Karpas-422 (cell line): Measurements from ENCODE around the gene CTRL. TPM values are rescaled to one million over a fixed set of nuclear protein-coding genes. Genes with fewer than 3 reads are reported as not detected.

Experiments
- DNase-seq: peaks from one replicate; pipeline ENCODE4 v3.0.0-alpha.2; 2015
- H2AFZ ChIP-seq: fragments of 200-600 bp; sonication (generic); 2 replicates; pipeline ENCODE4 v1.6.1; 2014; ENCODE audit warnings: antibody characterized with exemption, low read length, mixed read lengths
- H3K27ac ChIP-seq: fragments of 200-600 bp; sonication (generic); 2 replicates; pipeline ENCODE4 v1.5.1; 2014; ENCODE audit warnings: mild to moderate bottlenecking, low read length, moderate library complexity
- H3K27me3 ChIP-seq: fragments of 200-600 bp; sonication (generic); 2 replicates; pipeline ENCODE4 v1.6.1; 2014; ENCODE audit warnings: low read length, mixed read lengths
- H3K36me3 ChIP-seq: fragments of 200-600 bp; sonication (generic); 2 replicates; pipeline ENCODE4 v1.6.1; 2014; ENCODE audit warnings: low read length, mixed read lengths; ENCODE audit not compliant: insufficient read depth
- H3K4me1 ChIP-seq: fragments of 200-600 bp; sonication (generic); 2 replicates; pipeline ENCODE4 v1.6.1; 2014; ENCODE audit warnings: mild to moderate bottlenecking, low read length, mixed read lengths
- H3K4me2 ChIP-seq: fragments of 200-600 bp; sonication (generic); 2 replicates; pipeline ENCODE4 v1.6.1; 2014; ENCODE audit warnings: low read length, low read depth, mild to moderate bottlenecking; ENCODE audit not compliant: poor library complexity, severe bottlenecking
- H3K4me3 ChIP-seq: fragments of 200-600 bp; sonication (generic); 2 replicates; pipeline ENCODE4 v1.5.1; 2014; ENCODE audit warnings: mild to moderate bottlenecking, antibody characterized with exemption, low read length, mixed read lengths
- H3K79me2 ChIP-seq: fragments of 200-600 bp; sonication (generic); 2 replicates; pipeline ENCODE4 v1.6.1; 2014; ENCODE audit warnings: mild to moderate bottlenecking, low read length, mixed read lengths
- H3K9ac ChIP-seq: fragments of 200-600 bp; sonication (generic); 2 replicates; pipeline ENCODE4 v1.6.0; 2014; ENCODE audit warnings: low read length
- H3K9me2 ChIP-seq: fragments of 200-600 bp; sonication (generic), shearing (Covaris generic); replicated peaks from 2 replicates; pipeline ENCODE4 v1.6.0; 2014; ENCODE audit warnings: mild to moderate bottlenecking, low read length, moderate library complexity; ENCODE audit not compliant: insufficient read depth
- H3K9me3 ChIP-seq: fragments of 300-700, 200-600 bp; sonication (generic); 2 replicates; pipeline ENCODE4 v1.6.1; 2014; ENCODE audit warnings: low read length, mixed read lengths
- H4K20me1 ChIP-seq: fragments of 200-600 bp; sonication (generic); 2 replicates; pipeline ENCODE4 v1.6.1; 2014; ENCODE audit warnings: mild to moderate bottlenecking, antibody characterized with exemption, low read length, low read depth; ENCODE audit not compliant: insufficient read depth
- total RNA-seq: library from RNA; depleted of rRNA; stranded (reverse); fragments of >200 nt; shearing (Covaris generic); gene quantifications from 2 replicates; pipeline ENCODE4 v1.2.3, GENCODE V29; 2014; ENCODE audit warnings: low replicate concordance

CTRL gene
- total RNA-seq, 1 experiment from 2014 or later = 1.6 TPM

- Histone ChIP-seq H3K79me2 (no peaks in the 10 kb centered on the region), H3K4me1 (peaks cover 7% of the 10 kb centered on the region; the same call in 1 of the 2 replicates), H3K9me3 (no peaks in the 10 kb centered on the region), H2AFZ (no peak overlapping the region), H3K4me3 (no peak overlapping the region), H3K9me2 (no peaks in the 10 kb centered on the region), H3K4me2 (no peak overlapping the region), H4K20me1 (peaks cover 8% of the 10 kb centered on the region; the same call in 1 of the 2 replicates), H3K27me3 (no peaks in the 10 kb centered on the region), H3K36me3 (no peaks in the 10 kb centered on the region), H3K9ac (no peak overlapping the region), H3K27ac (no peak overlapping the region)
- no peak for DNase-seq
These were observed 13.2 kb upstream of the CTRL start for GRCh38 chr16:67944690-67945391.

- Histone ChIP-seq H3K9me2 (no peaks in the 10 kb centered on the region), H3K36me3 (no peaks in the 10 kb centered on the region), H2AFZ (no peak within 1 kb of the TSS), H3K27ac (no peak within 1 kb of the TSS), H3K79me2 (peaks cover 3% of the 10 kb centered on the region; the same call in 1 of the 2 replicates), H4K20me1 (peaks cover 8% of the 10 kb centered on the region; the same call in 1 of the 2 replicates), H3K4me2 (no peak within 1 kb of the TSS), H3K4me1 (peaks cover 7% of the 10 kb centered on the region; the same call in 1 of the 2 replicates), H3K4me3 (no peak within 1 kb of the TSS), H3K9me3 (no peaks in the 10 kb centered on the region), H3K27me3 (no peaks in the 10 kb centered on the region), H3K9ac (no peak within 1 kb of the TSS)
- DNase-seq = no peak
These were observed 12.2 kb upstream of the CTRL start, which contains the start of gene LCAT for GRCh38 chr16:67943619-67944504. LCAT (minus strand) TSS chr16:67944120; CDS start chr16:67944101, 19 bp downstream.

- peaks cover 8% of the 10 kb centered on the region; the same call in 1 of the 2 replicates for H4K20me1 ChIP-seq
- no peaks in the 10 kb centered on the region for H3K36me3 ChIP-seq
- H3K4me2 ChIP-seq = no peak overlapping the region
- peaks cover 7% of the 10 kb centered on the region; the same call in 1 of the 2 replicates for H3K4me1 ChIP-seq
- no peaks in the 10 kb centered on the region for H3K9me2 ChIP-seq
- H3K27ac ChIP-seq = no peak overlapping the region
- DNase-seq = no peak
- no peaks in the 10 kb centered on the region for H3K27me3 ChIP-seq
- H2AFZ ChIP-seq = no peak overlapping the region
- no peak overlapping the region for H3K4me3 ChIP-seq
- H3K79me2 ChIP-seq = peaks cover 3% of the 10 kb centered on the region; the same call in 1 of the 2 replicates
- no peaks in the 10 kb centered on the region for H3K9me3 ChIP-seq
- no peak overlapping the region for H3K9ac ChIP-seq
These were observed 11.6 kb upstream of the CTRL start for GRCh38 chr16:67943256-67943618.

DNA sequence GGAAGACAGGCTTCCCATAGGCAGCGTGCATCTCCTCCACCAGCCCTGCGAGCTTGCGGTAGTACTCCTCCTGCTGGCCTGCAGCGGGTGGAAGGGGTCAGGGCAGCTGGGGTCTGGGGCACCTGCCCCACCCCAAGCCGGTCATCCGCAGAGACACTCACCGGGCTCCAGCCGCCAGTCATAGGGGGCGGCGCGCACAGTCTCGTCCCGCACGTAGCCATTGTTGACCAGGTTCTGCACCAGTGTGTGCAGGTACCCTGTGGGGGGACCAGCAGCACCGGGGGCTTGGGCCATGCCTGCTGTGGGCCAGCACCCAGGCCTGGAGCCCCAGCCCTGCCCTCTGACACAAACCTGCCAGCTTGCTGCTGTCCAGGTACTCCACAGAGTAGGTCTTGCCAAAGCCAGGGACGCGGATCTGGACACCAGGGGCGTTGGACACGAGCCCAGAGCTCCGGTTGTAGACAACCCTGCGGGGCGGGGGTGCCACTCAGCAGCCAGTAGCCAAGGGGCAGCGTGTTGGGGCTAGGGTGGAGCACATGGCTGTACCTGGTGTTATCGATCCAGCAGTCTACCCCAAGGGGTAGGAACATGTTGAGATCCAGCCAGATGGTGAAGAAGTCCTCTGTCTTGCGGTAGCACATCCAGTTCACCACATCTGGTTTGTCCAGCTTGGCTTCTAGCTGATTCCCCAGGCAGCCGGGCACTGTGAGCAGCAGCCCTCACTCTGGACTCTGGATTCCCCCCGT lies 11.0 kb upstream of the CTRL start:
- H3K4me1 ChIP-seq = peaks cover 11% of the 10 kb centered on the region; the same call in 1 of the 2 replicates
- H3K27me3 ChIP-seq = no peaks in the 10 kb centered on the region
- H3K27ac ChIP-seq = no peak overlapping the region
- H3K79me2 ChIP-seq = peaks cover 7% of the 10 kb centered on the region
- H3K9me3 ChIP-seq = no peaks in the 10 kb centered on the region
- no peak overlapping the region for H3K4me3 ChIP-seq
- no peaks in the 10 kb centered on the region for H3K9me2 ChIP-seq
- no peak overlapping the region for H3K4me2 ChIP-seq
- H3K9ac ChIP-seq = no peak overlapping the region
- no peak for DNase-seq
- H4K20me1 ChIP-seq = peaks cover 8% of the 10 kb centered on the region; the same call in 1 of the 2 replicates
- no peaks in the 10 kb centered on the region for H3K36me3 ChIP-seq
- H2AFZ ChIP-seq = no peak overlapping the region

DNA sequence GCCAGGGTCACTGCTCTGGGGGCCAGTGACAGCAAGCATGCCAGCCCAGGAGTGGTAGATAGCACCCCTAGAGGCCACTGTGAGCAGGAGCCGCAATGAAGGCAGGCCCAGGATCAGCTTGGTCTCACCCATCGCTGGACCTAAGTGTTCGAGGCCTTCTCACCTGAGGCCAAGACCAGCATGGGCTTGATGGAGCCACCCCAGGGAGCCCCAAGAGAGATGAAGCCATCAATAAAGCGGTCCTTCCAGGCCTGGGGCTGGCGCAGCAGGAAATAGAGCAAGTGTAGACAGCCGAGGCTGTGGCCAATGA lies 10.5 kb upstream of the CTRL start:
- Histone ChIP-seq H3K4me3 (no peak overlapping the region), H3K79me2 (peaks cover 12% of the 10 kb centered on the region), H2AFZ (no peak overlapping the region), H3K4me2 (no peak overlapping the region), H3K4me1 (peaks cover 16% of the 10 kb centered on the region), H4K20me1 (peaks cover 8% of the 10 kb centered on the region; the same call in 1 of the 2 replicates), H3K9ac (no peak overlapping the region), H3K9me2 (no peaks in the 10 kb centered on the region), H3K36me3 (no peaks in the 10 kb centered on the region), H3K9me3 (no peaks in the 10 kb centered on the region), H3K27me3 (no peaks in the 10 kb centered on the region), H3K27ac (no peak overlapping the region)
- peak; percentile 81 for DNase-seq

DNA sequence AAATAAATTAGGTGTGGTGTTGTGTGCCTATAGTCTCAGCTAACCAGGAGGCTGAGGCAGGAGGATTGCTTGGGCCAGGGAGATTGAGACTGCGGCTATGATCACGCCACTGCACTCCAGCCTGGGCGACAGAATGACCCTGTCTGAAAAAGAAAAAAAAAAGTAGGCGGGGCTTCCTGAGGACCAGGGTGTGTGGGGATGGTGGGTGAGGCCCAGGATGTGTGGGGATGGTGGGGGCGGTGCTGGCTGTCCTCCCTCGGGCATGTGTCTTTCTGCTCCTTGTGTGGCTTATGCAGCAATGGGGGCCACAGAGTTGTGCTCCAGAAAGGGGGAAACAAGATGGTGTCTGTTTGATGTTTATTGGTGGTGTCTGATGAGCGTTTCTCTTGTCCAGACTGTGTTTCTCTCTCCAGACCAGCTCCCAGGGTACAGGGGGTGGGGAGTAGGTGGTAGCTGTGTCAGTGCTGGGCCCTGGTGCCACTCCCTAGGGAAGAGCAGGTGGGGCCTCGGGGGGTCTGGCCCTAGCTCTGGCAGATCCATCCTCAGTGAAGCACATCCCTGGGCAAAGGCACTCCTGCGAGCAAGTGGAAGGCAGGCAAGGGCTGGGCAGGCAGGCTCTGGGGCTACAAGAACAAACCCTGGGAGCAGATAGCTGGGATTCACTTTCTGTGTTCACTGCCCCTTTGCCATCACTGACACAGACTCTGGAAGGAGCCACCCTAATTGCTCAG lies 10.0 kb upstream of the CTRL start:
- no peak for DNase-seq
- no peaks in the 10 kb centered on the region for H3K9me3 ChIP-seq
- H3K9me2 ChIP-seq = no peaks in the 10 kb centered on the region
- no peak overlapping the region for H3K4me2 ChIP-seq
- H3K4me1 ChIP-seq = peaks cover 20% of the 10 kb centered on the region
- no peak overlapping the region for H3K9ac ChIP-seq
- H3K27ac ChIP-seq = no peak overlapping the region
- H3K4me3 ChIP-seq = no peak overlapping the region
- peaks cover 17% of the 10 kb centered on the region for H3K79me2 ChIP-seq
- no peaks in the 10 kb centered on the region for H3K36me3 ChIP-seq
- H3K27me3 ChIP-seq = no peaks in the 10 kb centered on the region
- peaks cover 8% of the 10 kb centered on the region; the same call in 1 of the 2 replicates for H4K20me1 ChIP-seq
- H2AFZ ChIP-seq = no peak overlapping the region

DNA sequence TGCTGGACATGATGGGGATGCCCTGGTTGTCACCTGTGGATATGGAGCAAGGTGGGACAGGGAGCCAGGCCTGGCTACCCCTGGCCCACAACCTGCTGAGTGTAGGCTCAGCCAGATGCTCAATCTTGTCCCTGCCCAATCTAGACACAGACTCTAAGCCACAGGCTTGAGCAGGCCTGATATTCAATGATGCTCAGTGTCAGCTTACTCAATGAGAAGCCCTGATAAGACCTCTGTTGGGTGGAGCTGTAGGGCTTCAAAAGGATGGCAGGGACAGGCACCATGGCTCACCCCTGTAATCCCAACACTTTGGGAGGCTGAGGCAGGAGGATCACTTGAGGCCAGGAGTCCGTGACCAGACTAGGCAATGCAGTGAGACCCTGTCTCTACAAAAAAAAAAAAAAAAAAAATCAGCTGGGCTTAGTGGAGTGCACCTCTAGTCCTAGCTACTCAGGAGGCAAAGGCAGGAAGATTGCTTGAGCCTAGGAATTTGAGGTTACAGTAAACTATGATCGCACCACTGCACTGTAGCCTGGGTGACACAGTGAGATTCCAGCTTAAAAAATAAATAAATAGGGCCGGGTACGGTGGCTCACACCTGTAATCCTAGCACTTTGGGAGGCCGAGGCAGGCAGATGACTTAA lies 8.9 kb upstream of the CTRL start:
- no peaks in the 10 kb centered on the region for H3K9me2 ChIP-seq
- no peaks in the 10 kb centered on the region for H3K9me3 ChIP-seq
- H3K4me1 ChIP-seq = peaks cover 20% of the 10 kb centered on the region
- peaks cover 25% of the 10 kb centered on the region for H3K79me2 ChIP-seq
- H3K9ac ChIP-seq = no peak overlapping the region
- H3K27me3 ChIP-seq = no peaks in the 10 kb centered on the region
- no peaks in the 10 kb centered on the region for H3K36me3 ChIP-seq
- H4K20me1 ChIP-seq = peaks cover 8% of the 10 kb centered on the region; the same call in 1 of the 2 replicates
- H3K27ac ChIP-seq = no peak overlapping the region
- H2AFZ ChIP-seq = no peak overlapping the region
- DNase-seq = peak; percentile 49
- H3K4me2 ChIP-seq = no peak overlapping the region
- no peak overlapping the region for H3K4me3 ChIP-seq
